K562 (cell line): ENCODE results near the gene DGCR6L. TPM values are rescaled to one million over a fixed set of nuclear protein-coding genes. Genes with fewer than 3 reads are reported as not detected.
A peak's percentile ranks its signal among the peaks of the same experiment; 100 is the strongest.

ENCODE experiments used
- EP300 ChIP-seq: IDR thresholded peaks from 2 replicates; pipeline ENCODE4 v1.6.1; 2012; ENCODE audit warnings: low read length, improper control_type of control experiment
- FOXA3 ChIP-seq, 2 experiments: fragments of 450-650 bp in 1 of 2; sonication (generic) in 1 of 2; formaldehyde crosslinking; IDR thresholded peaks in 1 of 2; conservative IDR thresholded peaks in 1 of 2; 2 replicates each; pipeline versions ENCODE4 v1.4.0 to v1.8.0; 2020 to 2022; ENCODE audit warnings: mild to moderate bottlenecking in 2 of 2, missing genetic modification reagents in 1 of 2
- GTF2A2 ChIP-seq: IDR thresholded peaks from 2 replicates; pipeline ENCODE4 v1.6.1; 2016; ENCODE audit warnings: mild to moderate bottlenecking, missing genetic modification characterization, missing compliant biosample characterization
- NFIX ChIP-seq: fragments of 250-450 bp; sonication (Bioruptor Pico); IDR thresholded peaks from 2 replicates; pipeline ENCODE4 v1.4.0; 2020; ENCODE audit warnings: low read depth, mild to moderate bottlenecking, moderate library complexity
- SIN3B ChIP-seq: fragments of 450-650 bp; IDR thresholded peaks from 2 replicates; pipeline ENCODE4 v1.6.1; 2017; ENCODE audit warnings: low read depth, mild to moderate bottlenecking, moderate library complexity
- SLC30A9 ChIP-seq: fragments of 250-450 bp; sonication (Bioruptor Pico); IDR thresholded peaks from 2 replicates; pipeline ENCODE4 v1.8.0; 2022; ENCODE audit warnings: mild to moderate bottlenecking, moderate library complexity
- SREBF2 ChIP-seq: sonication (generic); formaldehyde crosslinking; IDR thresholded peaks from 2 replicates; pipeline ENCODE4 v1.4.0; 2020; ENCODE audit warnings: mild to moderate bottlenecking, missing genetic modification reagents
- TAF7 ChIP-seq: fragments of 450-650 bp; IDR thresholded peaks from 2 replicates; pipeline ENCODE4 v1.6.1; 2016; ENCODE audit warnings: missing genetic modification characterization, missing compliant biosample characterization
- TAF9B ChIP-seq: fragments of 450-650 bp; IDR thresholded peaks from 2 replicates; pipeline ENCODE4 v1.6.1; 2018; ENCODE audit warnings: mild to moderate bottlenecking; ENCODE audit not compliant: partially characterized antibody
- ZNF431 ChIP-seq: sonication (generic); formaldehyde crosslinking; IDR thresholded peaks from 2 replicates; pipeline ENCODE4 v1.8.0; 2022; ENCODE audit warnings: mild to moderate bottlenecking, missing genetic modification reagents
- ZNF75A ChIP-seq: fragments of 450-650 bp; formaldehyde crosslinking; IDR thresholded peaks from 2 replicates; pipeline ENCODE4 v1.4.0; 2020; ENCODE audit warnings: mild to moderate bottlenecking
- ZZZ3 ChIP-seq: fragments of 450-650 bp; IDR thresholded peaks from 2 replicates; pipeline ENCODE4 v1.6.1; 2016; ENCODE audit warnings: antibody characterized with exemption, mild to moderate bottlenecking, moderate library complexity
- polyA plus RNA-seq, 8 experiments: library from polyadenylated mRNA; depleted of rRNA in 4 of 8; stranded (reverse) in 5 of 8; unstranded in 3 of 8; fragments of >200 nt; fragmentation: Nextera tagmentation in 2 of 8; fragmentation: Illumina TruSeq in 1 of 8; extraction: Ambion mirVana in 2 of 8; extraction: Trizol in 1 of 8; gene quantifications; 2 replicates each; pipeline versions ENCODE4 v1.2.1 to v1.2.3, GENCODE V29; 2011 to 2014; ENCODE audit warnings: inconsistent platforms in 1 of 8, missing spikeins in 1 of 8
- total RNA-seq, 7 experiments: library from RNA; depleted of rRNA in 6 of 7; stranded (reverse); fragments of >200 nt in 6 of 7; fragmentation: Illumina TruSeq in 2 of 7; extraction: Trizol in 2 of 7; gene quantifications; 2 replicates each; pipeline versions ENCODE4 v1.2.1 to v1.2.3, GENCODE V29; 2011 to 2021; ENCODE audit warnings: low replicate concordance in 1 of 7
- TF ChIP-seq, protein P1 (sequence below): fragments of 150-350 bp; conservative IDR thresholded peaks from 2 replicates; pipeline ENCODE4 v1.6.1; 2014; ENCODE audit warnings: low read length
- TF ChIP-seq, protein P2 (sequence below): fragments of 450-650 bp; conservative IDR thresholded peaks from 2 replicates; pipeline ENCODE4 v1.6.1; 2016; ENCODE audit warnings: missing genetic modification characterization, low read depth, mild to moderate bottlenecking, missing compliant biosample characterization, moderate library complexity
- TF ChIP-seq, protein P3 (sequence below): fragments of 150-350 bp; IDR thresholded peaks from 2 replicates; pipeline ENCODE4 v1.6.1; 2014; ENCODE audit warnings: low read depth, mild to moderate bottlenecking, low read length, borderline replicate concordance
- TF ChIP-seq, protein P4 (sequence below): sonication (generic); formaldehyde crosslinking; IDR thresholded peaks from 2 replicates; pipeline ENCODE4 v1.9.0; 2022; ENCODE audit warnings: mild to moderate bottlenecking, missing genetic modification reagents
- TF ChIP-seq, protein P5 (sequence below), 3 experiments: fragments of 200-800 bp in 1 of 3; sonication (Bioruptor generic) in 1 of 3; sonication (generic) in 1 of 3; formaldehyde crosslinking in 1 of 3; IDR thresholded peaks; 2 replicates each; pipeline versions ENCODE4 v1.6.1 to v1.8.0; 2016 to 2022; ENCODE audit warnings: mild to moderate bottlenecking in 2 of 3, missing compliant biosample characterization in 2 of 3, missing genetic modification characterization in 2 of 3, missing genetic modification reagents in 1 of 3
- TF ChIP-seq, protein P6 (sequence below): fragments of 450-650 bp; IDR thresholded peaks from 2 replicates; pipeline ENCODE4 v1.6.1; 2016

DGCR6L gene
- total and polyA plus RNA-seq, 9 of the 15 experiments (the other 6 are each of a cell fraction or from before 2014, with no cell fraction given), result 3.6 to 151 (median 51.0) TPM

DNA sequence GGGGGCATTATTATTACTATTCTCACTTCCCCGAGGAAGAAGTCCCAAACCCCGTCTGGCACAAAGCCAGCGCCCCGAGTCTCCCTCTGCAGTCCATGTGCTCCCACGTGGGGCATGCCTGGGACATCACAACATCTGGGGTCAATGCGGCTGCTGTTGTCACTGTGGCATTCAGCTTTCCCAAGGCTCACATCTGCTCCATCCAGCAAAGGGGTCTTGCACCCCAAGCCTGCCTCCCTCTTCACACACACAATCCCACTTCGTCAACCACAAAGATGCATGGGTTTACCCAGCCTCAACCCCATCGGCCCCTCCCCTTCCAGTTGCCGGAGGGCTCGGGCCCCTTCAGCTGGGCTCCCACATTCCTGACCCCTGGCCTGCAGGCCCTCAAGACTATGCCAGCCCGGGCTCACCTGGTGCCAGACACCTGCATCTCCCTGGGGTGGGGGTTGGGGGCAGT lies 28.2 kb downstream of the DGCR6L start (continued):
- TF ChIP-seq, protein P1, sequence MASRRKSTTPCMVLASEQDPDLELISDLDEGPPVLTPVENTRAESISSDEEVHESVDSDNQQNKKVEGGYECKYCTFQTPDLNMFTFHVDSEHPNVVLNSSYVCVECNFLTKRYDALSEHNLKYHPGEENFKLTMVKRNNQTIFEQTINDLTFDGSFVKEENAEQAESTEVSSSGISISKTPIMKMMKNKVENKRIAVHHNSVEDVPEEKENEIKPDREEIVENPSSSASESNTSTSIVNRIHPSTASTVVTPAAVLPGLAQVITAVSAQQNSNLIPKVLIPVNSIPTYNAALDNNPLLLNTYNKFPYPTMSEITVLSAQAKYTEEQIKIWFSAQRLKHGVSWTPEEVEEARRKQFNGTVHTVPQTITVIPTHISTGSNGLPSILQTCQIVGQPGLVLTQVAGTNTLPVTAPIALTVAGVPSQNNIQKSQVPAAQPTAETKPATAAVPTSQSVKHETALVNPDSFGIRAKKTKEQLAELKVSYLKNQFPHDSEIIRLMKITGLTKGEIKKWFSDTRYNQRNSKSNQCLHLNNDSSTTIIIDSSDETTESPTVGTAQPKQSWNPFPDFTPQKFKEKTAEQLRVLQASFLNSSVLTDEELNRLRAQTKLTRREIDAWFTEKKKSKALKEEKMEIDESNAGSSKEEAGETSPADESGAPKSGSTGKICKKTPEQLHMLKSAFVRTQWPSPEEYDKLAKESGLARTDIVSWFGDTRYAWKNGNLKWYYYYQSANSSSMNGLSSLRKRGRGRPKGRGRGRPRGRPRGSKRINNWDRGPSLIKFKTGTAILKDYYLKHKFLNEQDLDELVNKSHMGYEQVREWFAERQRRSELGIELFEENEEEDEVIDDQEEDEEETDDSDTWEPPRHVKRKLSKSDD, result no peak
- TF ChIP-seq EP300 (no peak), TAF9B (no peak), SREBF2 (CRISPR knock-in tag) (no peak), ZNF431 (no peak), ZNF75A (CRISPR knock-in tag) (no peak), FOXA3 (CRISPR knock-in tag; conservative IDR thresholded peaks at IDR 0.05 in 1 of 2, IDR thresholded peaks at IDR 0.05 in 1 of 2) (peak in 1 of 2 experiments; percentile 73; a peak in 1 of 4 replicates), SIN3B (no peak), NFIX (peak; percentile 71; the same call in 1 of the 2 replicates), ZZZ3 (no peak), GTF2A2 (tag) (no peak), TAF7 (tag) (no peak), SLC30A9 (CRISPR knock-in tag) (no peak)
- TF ChIP-seq, protein P2, sequence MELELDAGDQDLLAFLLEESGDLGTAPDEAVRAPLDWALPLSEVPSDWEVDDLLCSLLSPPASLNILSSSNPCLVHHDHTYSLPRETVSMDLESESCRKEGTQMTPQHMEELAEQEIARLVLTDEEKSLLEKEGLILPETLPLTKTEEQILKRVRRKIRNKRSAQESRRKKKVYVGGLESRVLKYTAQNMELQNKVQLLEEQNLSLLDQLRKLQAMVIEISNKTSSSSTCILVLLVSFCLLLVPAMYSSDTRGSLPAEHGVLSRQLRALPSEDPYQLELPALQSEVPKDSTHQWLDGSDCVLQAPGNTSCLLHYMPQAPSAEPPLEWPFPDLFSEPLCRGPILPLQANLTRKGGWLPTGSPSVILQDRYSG (tag), result no peak
- TF ChIP-seq, protein P3, sequence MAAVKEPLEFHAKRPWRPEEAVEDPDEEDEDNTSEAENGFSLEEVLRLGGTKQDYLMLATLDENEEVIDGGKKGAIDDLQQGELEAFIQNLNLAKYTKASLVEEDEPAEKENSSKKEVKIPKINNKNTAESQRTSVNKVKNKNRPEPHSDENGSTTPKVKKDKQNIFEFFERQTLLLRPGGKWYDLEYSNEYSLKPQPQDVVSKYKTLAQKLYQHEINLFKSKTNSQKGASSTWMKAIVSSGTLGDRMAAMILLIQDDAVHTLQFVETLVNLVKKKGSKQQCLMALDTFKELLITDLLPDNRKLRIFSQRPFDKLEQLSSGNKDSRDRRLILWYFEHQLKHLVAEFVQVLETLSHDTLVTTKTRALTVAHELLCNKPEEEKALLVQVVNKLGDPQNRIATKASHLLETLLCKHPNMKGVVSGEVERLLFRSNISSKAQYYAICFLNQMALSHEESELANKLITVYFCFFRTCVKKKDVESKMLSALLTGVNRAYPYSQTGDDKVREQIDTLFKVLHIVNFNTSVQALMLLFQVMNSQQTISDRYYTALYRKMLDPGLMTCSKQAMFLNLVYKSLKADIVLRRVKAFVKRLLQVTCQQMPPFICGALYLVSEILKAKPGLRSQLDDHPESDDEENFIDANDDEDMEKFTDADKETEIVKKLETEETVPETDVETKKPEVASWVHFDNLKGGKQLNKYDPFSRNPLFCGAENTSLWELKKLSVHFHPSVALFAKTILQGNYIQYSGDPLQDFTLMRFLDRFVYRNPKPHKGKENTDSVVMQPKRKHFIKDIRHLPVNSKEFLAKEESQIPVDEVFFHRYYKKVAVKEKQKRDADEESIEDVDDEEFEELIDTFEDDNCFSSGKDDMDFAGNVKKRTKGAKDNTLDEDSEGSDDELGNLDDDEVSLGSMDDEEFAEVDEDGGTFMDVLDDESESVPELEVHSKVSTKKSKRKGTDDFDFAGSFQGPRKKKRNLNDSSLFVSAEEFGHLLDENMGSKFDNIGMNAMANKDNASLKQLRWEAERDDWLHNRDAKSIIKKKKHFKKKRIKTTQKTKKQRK, result no peak
- TF ChIP-seq, protein P4, sequence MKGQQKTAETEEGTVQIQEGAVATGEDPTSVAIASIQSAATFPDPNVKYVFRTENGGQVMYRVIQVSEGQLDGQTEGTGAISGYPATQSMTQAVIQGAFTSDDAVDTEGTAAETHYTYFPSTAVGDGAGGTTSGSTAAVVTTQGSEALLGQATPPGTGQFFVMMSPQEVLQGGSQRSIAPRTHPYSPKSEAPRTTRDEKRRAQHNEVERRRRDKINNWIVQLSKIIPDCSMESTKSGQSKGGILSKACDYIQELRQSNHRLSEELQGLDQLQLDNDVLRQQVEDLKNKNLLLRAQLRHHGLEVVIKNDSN, result peak; percentile 66
- TF ChIP-seq, protein P5, sequence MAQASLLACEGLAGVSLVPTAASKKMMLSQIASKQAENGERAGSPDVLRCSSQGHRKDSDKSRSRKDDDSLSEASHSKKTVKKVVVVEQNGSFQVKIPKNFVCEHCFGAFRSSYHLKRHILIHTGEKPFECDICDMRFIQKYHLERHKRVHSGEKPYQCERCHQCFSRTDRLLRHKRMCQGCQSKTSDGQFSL (CRISPR knock-in tag; IDR thresholded peaks at IDR 0.05), result no peak
- TF ChIP-seq, protein P5 (tag; IDR thresholded peaks at IDR 0.05), result no peak
- TF ChIP-seq, protein P6, sequence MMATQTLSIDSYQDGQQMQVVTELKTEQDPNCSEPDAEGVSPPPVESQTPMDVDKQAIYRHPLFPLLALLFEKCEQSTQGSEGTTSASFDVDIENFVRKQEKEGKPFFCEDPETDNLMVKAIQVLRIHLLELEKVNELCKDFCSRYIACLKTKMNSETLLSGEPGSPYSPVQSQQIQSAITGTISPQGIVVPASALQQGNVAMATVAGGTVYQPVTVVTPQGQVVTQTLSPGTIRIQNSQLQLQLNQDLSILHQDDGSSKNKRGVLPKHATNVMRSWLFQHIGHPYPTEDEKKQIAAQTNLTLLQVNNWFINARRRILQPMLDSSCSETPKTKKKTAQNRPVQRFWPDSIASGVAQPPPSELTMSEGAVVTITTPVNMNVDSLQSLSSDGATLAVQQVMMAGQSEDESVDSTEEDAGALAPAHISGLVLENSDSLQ, result no peak
